ENCODE data around the gene PRKN.

DNA sequence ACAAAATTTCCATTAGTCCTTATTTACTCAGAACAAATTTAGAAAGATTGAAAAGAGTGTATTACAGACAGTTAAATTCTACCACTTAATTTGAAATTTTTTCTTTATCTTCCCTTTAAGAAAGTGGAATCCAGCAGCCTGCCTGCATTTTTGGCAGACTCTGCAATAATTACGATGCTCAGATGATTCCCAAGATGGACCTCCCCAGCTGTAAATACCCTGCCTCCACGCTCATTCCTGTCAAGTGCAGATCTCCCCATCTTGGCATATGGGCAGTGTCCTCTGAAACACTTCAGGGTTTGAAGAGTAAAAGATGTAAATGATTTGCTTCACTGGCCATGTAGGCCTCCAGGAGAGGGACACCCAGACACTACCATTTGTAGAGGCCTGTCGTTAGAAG, 471.2 kb downstream of the PRKN start:
- TF ChIP-seq, protein P1, sequence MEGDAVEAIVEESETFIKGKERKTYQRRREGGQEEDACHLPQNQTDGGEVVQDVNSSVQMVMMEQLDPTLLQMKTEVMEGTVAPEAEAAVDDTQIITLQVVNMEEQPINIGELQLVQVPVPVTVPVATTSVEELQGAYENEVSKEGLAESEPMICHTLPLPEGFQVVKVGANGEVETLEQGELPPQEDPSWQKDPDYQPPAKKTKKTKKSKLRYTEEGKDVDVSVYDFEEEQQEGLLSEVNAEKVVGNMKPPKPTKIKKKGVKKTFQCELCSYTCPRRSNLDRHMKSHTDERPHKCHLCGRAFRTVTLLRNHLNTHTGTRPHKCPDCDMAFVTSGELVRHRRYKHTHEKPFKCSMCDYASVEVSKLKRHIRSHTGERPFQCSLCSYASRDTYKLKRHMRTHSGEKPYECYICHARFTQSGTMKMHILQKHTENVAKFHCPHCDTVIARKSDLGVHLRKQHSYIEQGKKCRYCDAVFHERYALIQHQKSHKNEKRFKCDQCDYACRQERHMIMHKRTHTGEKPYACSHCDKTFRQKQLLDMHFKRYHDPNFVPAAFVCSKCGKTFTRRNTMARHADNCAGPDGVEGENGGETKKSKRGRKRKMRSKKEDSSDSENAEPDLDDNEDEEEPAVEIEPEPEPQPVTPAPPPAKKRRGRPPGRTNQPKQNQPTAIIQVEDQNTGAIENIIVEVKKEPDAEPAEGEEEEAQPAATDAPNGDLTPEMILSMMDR (IDR thresholded peaks at IDR 0.05) = no peak
- no peak for TF ChIP-seq ZFX (IDR thresholded peaks at IDR 0.05; ENCODE audit: borderline replicate concordance)

Data from 22Rv1 (cell line).